SKM-1 (cell line): ENCODE data around the gene VSTM4.

Experiments used
- DNase-seq: peaks from one replicate; lab custom pipeline; 2025; ENCODE audit not compliant: unreplicated experiment; lab: John Stamatoyannopoulos, UW

VSTM4 gene

GRCh38 chr10:49047128-49047639, 68.1 kb downstream of the VSTM4 start:
- no peak for DNase-seq

GRCh38 chr10:49044293-49045193, 70.8 kb downstream of the VSTM4 start:
- no peak for DNase-seq

- DNase-seq, result no peak
Observed at GRCh38 chr10:49040601-49041000, 74.7 kb downstream of the VSTM4 start.

GRCh38 chr10:49039409-49039808, 75.9 kb downstream of the VSTM4 start:
- no peak for DNase-seq

GRCh38 chr10:49038711-49039110, 76.6 kb downstream of the VSTM4 start:
- no peak for DNase-seq

GRCh38 chr10:49037187-49037586, 78.1 kb downstream of the VSTM4 start:
- DNase-seq, result no peak

GRCh38 chr10:49036638-49037037, 78.7 kb downstream of the VSTM4 start:
- DNase-seq, result no peak

- DNase-seq, result no peak
Observed at GRCh38 chr10:49035920-49036319, 79.4 kb downstream of the VSTM4 start.

- no peak for DNase-seq
Observed at GRCh38 chr10:49034925-49035324, 80.4 kb downstream of the VSTM4 start.

GRCh38 chr10:49033939-49034338, 81.4 kb downstream of the VSTM4 start:
- no peak for DNase-seq

GRCh38 chr10:49029666-49030065, 85.7 kb downstream of the VSTM4 start:
- no peak for DNase-seq

GRCh38 chr10:49028639-49029038, 86.7 kb downstream of the VSTM4 start:
- no peak for DNase-seq

GRCh38 chr10:49025347-49025983, 89.9 kb downstream of the VSTM4 start:
- no peak for DNase-seq

GRCh38 chr10:49024484-49024883, 90.8 kb downstream of the VSTM4 start:
- DNase-seq, result no peak

GRCh38 chr10:49023752-49024151, 91.6 kb downstream of the VSTM4 start:
- no peak for DNase-seq

- DNase-seq, result no peak
Observed at GRCh38 chr10:49023071-49023470, 92.3 kb downstream of the VSTM4 start.

GRCh38 chr10:49021685-49022084, 93.6 kb downstream of the VSTM4 start:
- no peak for DNase-seq

GRCh38 chr10:49015700-49016099, 99.6 kb downstream of the VSTM4 start:
- DNase-seq, result no peak

GRCh38 chr10:49012603-49013002, 102.7 kb downstream of the VSTM4 start:
- no peak for DNase-seq

- no peak for DNase-seq
Observed at GRCh38 chr10:49011756-49012155, 103.6 kb downstream of the VSTM4 start.

- no peak for DNase-seq
Observed at GRCh38 chr10:49010865-49011264, 104.5 kb downstream of the VSTM4 start.

- peak; percentile 8 for DNase-seq
Observed at GRCh38 chr10:49010295-49010694, 105.0 kb downstream of the VSTM4 start.
